ENCODE measurements around the gene SPTB.

The SPTB gene

DNA sequence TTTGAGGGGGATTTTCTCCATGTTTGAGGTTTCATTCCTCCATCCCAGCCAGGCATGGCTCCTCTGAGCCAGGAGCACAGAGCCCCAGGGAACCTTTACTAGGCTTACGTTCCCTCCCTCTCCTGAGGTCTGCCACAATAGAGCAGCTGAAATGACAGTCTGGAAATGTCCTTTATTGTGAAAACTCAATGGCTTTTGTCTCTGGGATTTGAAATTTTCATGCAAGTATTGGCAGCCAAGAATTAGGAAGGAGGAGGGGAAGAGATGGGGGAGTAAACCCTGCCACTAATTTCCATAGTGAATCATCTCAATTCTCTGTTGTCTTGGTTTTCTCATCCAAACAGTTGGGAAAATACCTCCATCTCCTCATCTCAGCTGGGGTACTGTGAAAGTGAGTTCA lies 178.0 kb downstream of the SPTB start:
- DNase-seq (ENCODE audit: low spot score): no peak
- in situ Hi-C loops (cut with MboI; ENCODE audit: low pct_unique_long_range_greater_than_20kb, low sequenced_read_pairs, unreplicated experiment): no loop called here
- TF ChIP-seq, protein P1, sequence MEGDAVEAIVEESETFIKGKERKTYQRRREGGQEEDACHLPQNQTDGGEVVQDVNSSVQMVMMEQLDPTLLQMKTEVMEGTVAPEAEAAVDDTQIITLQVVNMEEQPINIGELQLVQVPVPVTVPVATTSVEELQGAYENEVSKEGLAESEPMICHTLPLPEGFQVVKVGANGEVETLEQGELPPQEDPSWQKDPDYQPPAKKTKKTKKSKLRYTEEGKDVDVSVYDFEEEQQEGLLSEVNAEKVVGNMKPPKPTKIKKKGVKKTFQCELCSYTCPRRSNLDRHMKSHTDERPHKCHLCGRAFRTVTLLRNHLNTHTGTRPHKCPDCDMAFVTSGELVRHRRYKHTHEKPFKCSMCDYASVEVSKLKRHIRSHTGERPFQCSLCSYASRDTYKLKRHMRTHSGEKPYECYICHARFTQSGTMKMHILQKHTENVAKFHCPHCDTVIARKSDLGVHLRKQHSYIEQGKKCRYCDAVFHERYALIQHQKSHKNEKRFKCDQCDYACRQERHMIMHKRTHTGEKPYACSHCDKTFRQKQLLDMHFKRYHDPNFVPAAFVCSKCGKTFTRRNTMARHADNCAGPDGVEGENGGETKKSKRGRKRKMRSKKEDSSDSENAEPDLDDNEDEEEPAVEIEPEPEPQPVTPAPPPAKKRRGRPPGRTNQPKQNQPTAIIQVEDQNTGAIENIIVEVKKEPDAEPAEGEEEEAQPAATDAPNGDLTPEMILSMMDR (IDR thresholded peaks at IDR 0.05; ENCODE audit: extremely low read depth, insufficient read depth, missing control alignments): no peak

DNA sequence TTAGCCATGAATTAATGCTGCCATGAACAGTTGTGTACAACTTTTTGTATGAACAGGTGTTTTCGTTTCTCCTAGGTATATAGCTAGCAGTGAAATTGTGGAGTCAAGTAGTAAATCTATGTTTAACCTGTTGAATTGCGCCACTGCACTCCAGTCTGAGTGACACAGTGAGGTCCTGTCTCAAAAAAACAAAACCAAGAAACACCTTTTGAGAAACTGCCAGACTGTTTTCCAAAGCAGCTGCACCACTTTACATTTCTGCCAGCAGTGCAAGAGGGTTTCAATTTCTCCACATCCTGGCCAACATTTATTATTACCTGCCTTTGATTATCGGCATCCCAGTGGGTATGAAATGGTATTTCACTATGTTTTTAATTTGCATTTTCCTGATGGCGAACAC lies 178.8 kb downstream of the SPTB start:
- in situ Hi-C loops (cut with MboI; ENCODE audit: low pct_unique_long_range_greater_than_20kb, low sequenced_read_pairs, unreplicated experiment): no loop called here
- TF ChIP-seq, protein P1 (IDR thresholded peaks at IDR 0.05; ENCODE audit: extremely low read depth, insufficient read depth, missing control alignments): no peak
- no peak for DNase-seq (ENCODE audit: low spot score)

DNA sequence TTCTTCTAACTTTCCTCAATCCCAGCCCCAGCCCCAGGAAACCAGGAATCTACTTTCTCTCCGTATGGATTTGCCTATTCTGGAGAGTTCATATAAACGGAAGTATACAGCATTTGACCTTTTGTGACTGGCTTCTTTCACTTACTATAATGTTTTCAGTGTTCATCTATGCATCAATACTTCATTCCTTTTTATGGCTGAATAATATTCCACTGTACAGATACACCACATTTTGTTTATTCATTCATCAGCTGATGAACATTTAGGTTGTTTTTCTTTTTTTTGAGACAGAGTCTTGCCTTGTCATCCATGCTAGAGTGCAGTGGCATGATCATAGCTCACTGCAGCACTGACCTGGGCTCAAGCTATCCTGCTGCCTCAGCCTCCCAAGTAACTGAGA lies 179.4 kb downstream of the SPTB start:
- TF ChIP-seq, protein P1 (IDR thresholded peaks at IDR 0.05; ENCODE audit: extremely low read depth, insufficient read depth, missing control alignments): no peak
- in situ Hi-C loops (cut with MboI; ENCODE audit: low pct_unique_long_range_greater_than_20kb, low sequenced_read_pairs, unreplicated experiment): no loop called here

DNA sequence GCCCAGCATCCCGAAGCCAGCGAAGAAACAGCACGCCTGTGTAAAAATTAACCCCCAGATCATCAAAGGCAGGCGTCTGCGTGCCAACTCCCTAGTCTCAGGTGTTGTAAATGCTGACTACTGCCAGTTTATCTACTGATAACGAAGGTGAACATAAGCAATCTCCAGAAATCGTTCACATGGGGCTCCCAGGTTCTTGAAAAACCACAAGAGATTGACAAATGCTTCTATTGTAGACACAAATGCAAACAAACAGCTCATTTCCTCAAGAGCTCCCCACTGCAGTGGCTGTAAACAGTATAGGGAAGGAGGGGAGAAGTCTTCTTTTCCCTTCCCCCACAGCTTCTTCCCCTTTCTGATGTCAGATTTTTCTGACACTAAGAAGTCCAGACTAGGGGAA lies 180.8 kb downstream of the SPTB start:
- TF ChIP-seq, protein P1 (IDR thresholded peaks at IDR 0.05; ENCODE audit: extremely low read depth, insufficient read depth, missing control alignments): no peak
- DNase-seq (ENCODE audit: low spot score): no peak
- in situ Hi-C loops (cut with MboI; ENCODE audit: low pct_unique_long_range_greater_than_20kb, low sequenced_read_pairs, unreplicated experiment): no loop called here

More for the DNA sequence above, 179.4 kb downstream of the SPTB start:
- no peak for DNase-seq (ENCODE audit: low spot score)

DNA sequence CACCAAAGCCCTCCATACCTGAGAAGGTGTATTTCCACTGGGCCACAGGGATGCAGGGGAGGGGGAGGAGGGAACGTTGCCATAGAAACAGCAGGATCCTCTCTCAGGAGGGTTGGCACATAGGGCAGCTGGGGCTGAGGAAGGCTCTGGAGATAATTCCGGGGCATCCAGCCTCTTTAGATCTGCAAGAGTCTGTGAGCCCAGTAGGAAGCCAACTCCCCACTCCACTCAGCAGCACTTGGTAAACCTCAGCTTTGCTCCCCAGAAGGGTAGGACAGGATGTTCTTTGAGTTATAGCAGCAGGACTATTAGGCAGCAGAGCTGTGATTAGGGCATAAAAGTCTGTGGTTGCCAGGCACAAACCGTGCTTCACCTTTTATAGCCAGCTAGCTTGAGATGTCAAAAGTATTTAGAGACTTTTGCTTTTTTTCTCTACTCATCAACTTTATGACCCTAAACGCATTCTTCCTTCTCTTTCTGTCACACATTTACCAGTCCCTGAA lies 183.3 kb downstream of the SPTB start:
- in situ Hi-C loops (cut with MboI; ENCODE audit: low pct_unique_long_range_greater_than_20kb, low sequenced_read_pairs, unreplicated experiment): no loop called here
- TF ChIP-seq, protein P1 (IDR thresholded peaks at IDR 0.05; ENCODE audit: extremely low read depth, insufficient read depth, missing control alignments): no peak
- DNase-seq (ENCODE audit: low spot score): no peak
